ENCODE data around the gene EEFSEC. TPM values are rescaled to one million over a fixed set of nuclear protein-coding genes. Genes with fewer than 3 reads are reported as not detected.
A peak's percentile ranks its signal among the peaks of the same experiment; 100 is the strongest.

The EEFSEC gene
- total RNA-seq (2014; rRNA removed; shearing (Covaris generic)) (14.8 and 17.7 TPM in 2 replicates), total RNA-seq (2022) (22.0 and 25.3 TPM in 2 replicates), Bru-seq, nascent RNA (percentile 74 among the genes with signal in this experiment), BruChase-seq, experiment 1, labeled RNA remaining after a 6-hour chase (percentile 70 among the genes with signal in this experiment), BruChase-seq, experiment 2, labeled RNA remaining after a 2-hour chase (percentile 72 among the genes with signal in this experiment)
- long read RNA-seq, transcript EEFSEC-201 (7 exons, 2,232 nt): major isoform, 50 of 84 reads
- long read RNA-seq, partial matches to known transcripts: 12 of 84 reads
- long read RNA-seq, other reads (novel, unspliced or antisense): 22 of 84 reads

GRCh38 chr3:128153156-128154041 lies at the start of gene EEFSEC:
TSS of gene EEFSEC (plus strand) at chr3:128153481. CDS start at chr3:128153508, 27 bp downstream.
- H2AFZ ChIP-seq (ENCODE audit: low read length): peak within 1 kb of the TSS; percentile 74
- TF ChIP-seq CTCF (conservative IDR thresholded peaks at IDR 0.05; ENCODE audit: low read length): 0 out of 2 replicates have a peak, but pooled peaks have one; percentile 23
- TF ChIP-seq EZH2phosphoT487 (IDR thresholded peaks at IDR 0.05; ENCODE audit: borderline replicate concordance, low read depth, low read length): no peak

GRCh38 chr3:128107834-128108233 lies 45.4 kb upstream of the EEFSEC start:
- Histone ChIP-seq H3K4me2 (ENCODE audit: low read length) (no peak overlapping the region), H3K9me2 (ENCODE audit: insufficient read depth, low read length) (no peaks in the 10 kb centered on the region), H3K27ac (ENCODE audit: low read depth, low read length, poor library complexity, severe bottlenecking) (no peak overlapping the region), H3K79me2 (ENCODE audit: insufficient read depth, low read depth, low read length) (peaks cover 18% of the 10 kb centered on the region), H3K9me3 (ENCODE audit: low read length) (no peaks in the 10 kb centered on the region), H3K4me1 (ENCODE audit: insufficient read depth, low read length, poor library complexity, severe bottlenecking) (peaks cover 4% of the 10 kb centered on the region), H4K20me1 (ENCODE audit: insufficient read depth, low read length) (no peaks in the 10 kb centered on the region), H3K4me3 (ENCODE audit: low read depth, low read length, poor library complexity, severe bottlenecking) (no peak overlapping the region), H3K36me3 (ENCODE audit: insufficient read depth, low read length) (peaks cover 98% of the 10 kb centered on the region), H2AFZ (ENCODE audit: low read length) (no peak overlapping the region)
- intact Hi-C loops (cut with micrococcal nuclease; ENCODE audit: unreplicated experiment): no loop called here
- TF ChIP-seq EZH2phosphoT487 (IDR thresholded peaks at IDR 0.05; ENCODE audit: borderline replicate concordance, low read depth, low read length) (no peak), CTCF (conservative IDR thresholded peaks at IDR 0.05; ENCODE audit: low read length) (no peak)
- ChIA-PET POLR2A (no interaction called here), CTCF (ENCODE audit: unreplicated experiment) (no interaction called here)
- BruUV-seq (replicated peaks): no TSS peak
- DNase-seq (ENCODE audit: low spot score): no peak

More at GRCh38 chr3:128153156-128154041, at the start of gene EEFSEC:
- DNase-seq (ENCODE audit: low spot score): peak; percentile 90
- no peaks in the 10 kb centered on the region for H3K9me2 ChIP-seq (ENCODE audit: insufficient read depth, low read length)
- peaks cover 21% of the 10 kb centered on the region for H3K79me2 ChIP-seq (ENCODE audit: insufficient read depth, low read depth, low read length)
- H3K4me1 ChIP-seq (ENCODE audit: insufficient read depth, low read length, poor library complexity, severe bottlenecking): peaks cover 8% of the 10 kb centered on the region
- intact Hi-C loops (cut with micrococcal nuclease; ENCODE audit: unreplicated experiment): loop anchor here (1.0 kb wide), 1 partner anchor 30 kb away; the partner anchor contains the start of gene RUVBL1
- H3K4me3 ChIP-seq (ENCODE audit: low read depth, low read length, poor library complexity, severe bottlenecking): peak within 1 kb of the TSS; percentile 92
- H3K27ac ChIP-seq (ENCODE audit: low read depth, low read length, poor library complexity, severe bottlenecking): peak within 1 kb of the TSS; percentile 62
- BruUV-seq (replicated peaks): no TSS peak
- no peaks in the 10 kb centered on the region for H4K20me1 ChIP-seq (ENCODE audit: insufficient read depth, low read length)
- peak within 1 kb of the TSS; percentile 86 for H3K4me2 ChIP-seq (ENCODE audit: low read length)
- ChIA-PET POLR2A (interaction anchor here (0.6 to 2.9 kb wide), 7 partner anchors 9 to 527 kb away, joined by 3 to 19 read pairs (median 4); partner anchors contain the start of gene RUVBL1), CTCF (ENCODE audit: unreplicated experiment) (interaction anchor here (0.6 to 0.7 kb wide), 2 partner anchors 39 to 592 kb away, joined by 3 read pairs; no protein-coding TSS in a partner anchor)
- peaks cover 30% of the 10 kb centered on the region for H3K36me3 ChIP-seq (ENCODE audit: insufficient read depth, low read length)
- no peaks in the 10 kb centered on the region for H3K9me3 ChIP-seq (ENCODE audit: low read length)

Data from OCI-LY7 (cell line).